ENCODE measurements around the gene RIPK1.

The RIPK1 gene

DNA sequence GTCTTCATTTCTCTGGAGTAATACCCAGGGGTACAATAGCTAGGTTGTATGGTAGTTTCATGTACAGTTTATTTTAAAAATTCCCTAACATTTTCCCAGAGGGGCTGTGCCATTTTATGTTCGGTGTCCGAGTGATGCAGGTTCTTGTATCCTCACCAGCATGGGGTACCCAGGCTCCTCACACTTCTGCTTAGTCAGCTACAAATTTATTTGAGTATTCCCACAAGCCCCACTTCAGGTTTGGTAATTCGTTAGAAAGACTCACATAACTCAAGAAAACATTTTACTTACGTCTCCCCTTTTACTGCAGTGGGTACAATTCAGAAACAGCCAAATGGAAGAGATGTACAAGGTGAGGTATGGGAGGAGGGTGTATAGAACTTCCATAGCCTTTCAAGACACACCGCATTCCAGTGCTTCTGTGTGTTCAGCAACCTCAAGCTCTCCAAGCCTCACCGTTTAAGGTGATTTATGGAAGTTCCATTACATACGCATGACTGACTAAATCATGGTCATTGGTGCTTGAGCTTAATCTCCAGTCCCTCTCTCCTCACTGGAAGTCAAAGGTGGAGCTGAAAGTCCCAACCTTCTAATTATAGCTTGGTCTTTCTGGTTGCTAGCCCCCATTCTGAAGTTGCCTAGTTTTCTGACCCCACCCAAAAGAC, 18.1 kb downstream of the RIPK1 start:
- no peak for DNase-seq

DNA sequence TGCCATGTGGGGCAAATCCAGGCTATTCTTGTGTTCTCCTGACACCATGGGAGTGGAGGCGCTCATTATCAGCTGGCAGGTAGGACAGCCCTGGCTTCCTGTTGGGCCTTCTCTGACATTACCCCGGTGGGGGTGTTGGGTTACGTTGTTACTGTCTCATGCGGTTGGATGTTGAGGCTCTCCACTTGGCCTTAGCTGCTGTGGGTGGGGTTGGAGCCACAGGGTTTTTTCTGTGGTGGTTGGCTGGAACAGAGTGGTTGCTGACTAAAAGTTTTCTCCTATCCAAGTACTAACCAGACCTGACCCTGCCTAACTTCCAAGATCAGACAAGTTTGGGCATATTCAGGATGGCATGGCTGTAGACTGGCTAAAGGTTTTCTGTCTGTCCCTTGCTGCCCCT, 20.2 kb downstream of the RIPK1 start:
- DNase-seq = no peak

DNA sequence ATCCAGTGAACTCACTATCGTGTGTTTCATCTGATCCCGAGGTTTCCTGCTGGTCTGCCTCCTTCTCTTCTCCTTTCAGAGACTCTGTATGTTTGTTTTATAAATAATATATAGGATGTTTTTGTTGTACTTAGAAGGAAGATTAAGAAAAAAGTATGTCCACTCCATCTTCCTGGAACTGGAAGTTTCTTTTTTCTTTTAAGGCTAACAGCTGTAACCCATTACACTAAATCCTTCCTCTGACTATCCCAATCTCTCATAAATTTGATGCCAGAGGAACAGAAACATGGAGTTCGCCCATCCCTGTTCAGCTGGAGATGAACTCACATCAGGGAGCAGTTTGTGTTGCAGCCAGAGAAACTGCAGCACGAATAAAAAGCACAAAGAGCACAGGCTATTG, 20.7 kb downstream of the RIPK1 start:
- DNase-seq = no peak

GRCh38 chr6:3090013-3090412, 21.7 kb downstream of the RIPK1 start:
- no peak for DNase-seq

DNA sequence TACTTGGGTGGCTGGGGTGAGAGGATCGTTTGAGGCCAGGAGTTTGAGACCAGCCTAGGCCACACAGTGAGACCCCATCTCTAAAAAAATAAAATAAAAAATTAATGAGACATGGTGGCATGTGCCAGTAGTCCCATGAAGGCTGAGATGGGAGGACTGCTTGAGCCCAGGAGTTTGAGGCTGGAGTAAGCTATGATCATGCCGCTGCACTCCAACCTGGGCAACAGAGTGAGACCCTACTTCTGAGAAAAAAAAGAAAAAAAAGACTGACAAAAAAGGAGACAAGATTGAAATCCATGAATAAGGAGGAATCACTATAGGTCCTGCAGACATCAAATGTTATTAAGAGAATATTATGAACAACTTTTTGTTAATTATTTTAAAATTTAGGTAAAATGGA, 26.5 kb downstream of the RIPK1 start:
- no peak for DNase-seq

GRCh38 chr6:3102875-3103274, 34.6 kb downstream of the RIPK1 start:
- DNase-seq = no peak

DNA sequence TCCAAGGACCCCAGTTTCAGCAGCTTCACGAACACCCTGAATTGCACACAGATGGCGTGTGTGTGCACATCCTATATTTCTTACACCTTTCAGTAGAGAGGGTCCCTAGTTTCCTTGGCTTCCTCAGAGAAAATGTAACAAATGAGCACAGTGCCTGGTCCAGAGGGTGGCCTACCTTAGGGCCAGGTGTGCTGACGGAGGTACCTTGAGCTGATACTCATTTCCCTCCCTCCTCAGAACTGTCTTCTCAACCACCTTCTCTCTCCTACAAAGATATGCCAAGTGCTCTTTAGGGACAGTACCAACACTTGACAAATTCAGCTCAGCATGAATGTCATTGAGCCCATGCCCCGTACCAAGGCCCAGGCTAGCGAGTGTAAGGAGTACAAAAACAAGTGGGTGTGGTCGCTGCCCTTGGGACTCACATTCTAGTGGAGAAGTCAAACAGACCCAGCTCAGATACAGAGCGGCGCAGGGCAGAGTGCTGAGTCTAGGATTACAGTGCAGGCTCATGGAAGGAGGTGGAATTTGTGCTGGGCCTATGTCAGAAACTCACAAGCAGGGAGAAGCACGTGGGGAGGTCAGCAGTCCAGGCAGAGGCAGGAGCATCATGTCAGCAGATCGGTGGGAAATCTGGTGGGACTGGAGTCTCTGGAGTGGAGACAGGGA, 40.6 kb downstream of the RIPK1 start:
- no peak for DNase-seq

- no peak for DNase-seq
These were observed 41.5 kb downstream of the RIPK1 start for GRCh38 chr6:3109761-3110160.

GRCh38 chr6:3114377-3114776, 46.1 kb downstream of the RIPK1 start:
- no peak for DNase-seq

GRCh38 chr6:3117912-3118352, 49.6 kb downstream of the RIPK1 start:
- no peak for DNase-seq

GRCh38 chr6:3118353-3119039, 50.2 kb downstream of the RIPK1 start, which contains the start of gene BPHL:
Gene BPHL, plus strand, starts transcription at chr6:3118711. Its CDS starts 30 bp downstream, at chr6:3118741.
- peak; percentile 100 for DNase-seq

- no peak for DNase-seq
These were observed 50.9 kb downstream of the RIPK1 start for GRCh38 chr6:3119040-3119723.

- DNase-seq = no peak
These were observed 52.4 kb downstream of the RIPK1 start for GRCh38 chr6:3120765-3121089.

DNA sequence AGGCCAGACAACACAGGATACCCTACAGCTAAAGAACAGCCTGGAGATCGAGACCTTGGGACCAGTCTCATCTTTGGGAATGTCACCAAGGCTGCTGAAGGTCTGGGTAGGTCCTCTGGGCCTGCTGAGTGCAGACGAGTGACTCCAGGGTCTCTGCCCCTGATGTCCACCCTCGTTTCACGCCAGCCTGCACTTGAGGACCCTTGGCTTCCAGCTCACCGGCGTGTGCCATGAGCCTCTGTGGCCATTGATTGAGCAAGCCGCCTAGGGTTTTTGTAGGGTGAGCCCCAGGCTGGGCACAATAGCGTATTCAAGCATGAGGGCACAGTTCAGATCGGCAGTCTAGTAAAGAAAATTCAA, 54.5 kb downstream of the RIPK1 start:
- DNase-seq = no peak

- DNase-seq = no peak
These were observed 56.4 kb downstream of the RIPK1 start for GRCh38 chr6:3124667-3125066.

GRCh38 chr6:3125815-3126214, 57.5 kb downstream of the RIPK1 start:
- DNase-seq = no peak

GRCh38 chr6:3128356-3129108, 60.2 kb downstream of the RIPK1 start:
- no peak for DNase-seq

DNA sequence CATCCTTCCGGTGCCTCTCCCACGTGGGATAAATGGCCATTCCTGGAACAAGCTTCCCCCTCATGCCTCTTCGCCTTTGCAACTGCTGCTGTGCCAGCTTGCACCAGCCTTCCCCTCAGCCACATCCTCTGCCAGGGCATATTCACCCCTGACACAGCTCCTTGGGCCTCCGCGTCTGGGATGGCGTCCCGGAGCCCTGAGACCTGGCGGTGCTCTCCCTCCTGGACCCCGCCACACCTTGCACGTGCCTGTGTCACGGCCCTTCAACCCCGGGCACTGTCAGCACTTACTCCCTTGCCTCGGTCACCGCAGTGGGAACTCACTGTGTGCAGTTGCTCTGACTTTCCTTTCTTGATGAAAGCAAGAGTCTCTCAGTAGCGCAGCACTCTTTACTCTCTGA, 63.4 kb downstream of the RIPK1 start:
- DNase-seq = no peak

- no peak for DNase-seq
These were observed 65.2 kb downstream of the RIPK1 start for GRCh38 chr6:3133515-3133914.

DNA sequence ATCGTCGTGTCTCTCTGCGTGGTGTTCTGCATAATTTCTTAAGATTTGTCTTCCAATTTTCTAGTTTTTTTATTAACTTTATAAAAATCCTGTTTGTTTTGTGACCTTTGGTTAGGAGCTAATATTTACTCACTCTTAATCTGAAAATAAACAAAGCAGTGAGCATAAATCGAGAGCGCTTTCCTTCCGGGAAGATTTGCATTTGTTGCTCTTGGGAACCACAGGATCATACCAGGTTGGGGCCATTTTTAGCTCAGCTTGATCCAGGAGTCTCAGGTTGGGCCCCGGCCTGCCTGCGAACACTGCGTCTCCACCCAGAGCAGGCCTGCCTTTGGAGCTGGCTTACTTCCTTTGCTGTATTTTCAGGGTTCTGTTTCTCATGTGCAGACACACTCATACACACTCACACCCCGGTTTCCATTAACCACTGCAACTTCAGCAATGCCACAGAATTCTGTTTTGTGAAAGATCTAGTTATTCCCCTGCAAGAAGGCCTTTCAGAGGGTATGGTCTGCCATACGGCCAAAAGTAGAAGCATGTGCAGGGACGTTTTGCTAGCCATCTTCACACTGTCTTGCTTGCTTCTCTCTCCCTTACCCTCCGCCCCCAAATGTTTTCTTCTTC, 67.5 kb downstream of the RIPK1 start:
- DNase-seq = no peak

GRCh38 chr6:3136292-3137011, 68.2 kb downstream of the RIPK1 start:
- no peak for DNase-seq

All from activated CD8-positive, alpha-beta memory T cell treated with anti-CD3 and anti-CD28 coated beads, Interleukin-2, amount 50 U/mL, for 48 hours (primary cell).